Spleen (tissue), 11 donors: ENCODE results near the gene POLR2J. TPM values are rescaled to one million over a fixed set of nuclear protein-coding genes. Genes with fewer than 3 reads are reported as not detected.
A peak's percentile ranks its signal among the peaks of the same experiment; 100 is the strongest.
"Not testable (repeated sequence)": the region's sequence is repeated elsewhere in the genome, so short reads cannot be mapped to it uniquely, and the experiment has no call there.

ENCODE experiments used
- DNase-seq: peaks from one replicate; pipeline ENCODE4 v3.0.0-alpha.2; 2020
- H3K27ac ChIP-seq, 8 donors: fragments of 200-600 bp; sonication (generic) in 7 of 8; 1 replicate in 4 of 8; 2 replicates in 4 of 8; pipeline versions ENCODE4 v1.5.0 to v1.8.0; 2016 to 2021; ENCODE audit warnings: inconsistent platforms in 4 of 8, mild to moderate bottlenecking in 4 of 8, moderate library complexity in 1 of 8
- H3K27me3 ChIP-seq, 7 donors: fragments of 200-600 bp; sonication (generic) in 6 of 7; replicated peaks in 1 of 7; 1 replicate in 4 of 7; 2 replicates in 3 of 7; pipeline versions ENCODE4 v1.5.0 to v1.8.0; 2016 to 2021; ENCODE audit warnings: inconsistent platforms in 3 of 7, mild to moderate bottlenecking in 1 of 7
- H3K36me3 ChIP-seq, 6 donors: fragments of 200-600 bp; sonication (generic) in 5 of 6; 1 replicate in 4 of 6; 2 replicates in 2 of 6; pipeline versions ENCODE4 v1.5.0 to v1.8.0; 2016 to 2021; ENCODE audit warnings: inconsistent platforms in 2 of 6
- H3K4me1 ChIP-seq, 6 donors: fragments of 200-600 bp; sonication (generic) in 5 of 6; 1 replicate in 3 of 6; 2 replicates in 3 of 6; pipeline versions ENCODE4 v1.5.0 to v1.8.0; 2016 to 2021; ENCODE audit warnings: inconsistent platforms in 3 of 6
- H3K4me3 ChIP-seq, 8 donors: fragments of 200-600 bp; sonication (generic) in 7 of 8; 1 replicate in 4 of 8; 2 replicates in 4 of 8; pipeline versions ENCODE4 v1.5.0 to v1.8.0; 2016 to 2021; ENCODE audit warnings: inconsistent platforms in 4 of 8, mild to moderate bottlenecking in 4 of 8, moderate library complexity in 2 of 8
- H3K9me3 ChIP-seq, 8 donors: fragments of 200-600 bp; sonication (generic) in 7 of 8; 1 replicate in 4 of 8; 2 replicates in 4 of 8; pipeline versions ENCODE4 v1.5.0 to v1.8.0; 2016 to 2021; ENCODE audit warnings: inconsistent platforms in 4 of 8
- whole genome bisulfite sequencing, 5 donors: extraction: QIAGEN DNeasy Blood & Tissue Kit in 3 of 5; methylation state at CpG; one replicate each; pipeline versions ENCODE4 v1.1.5 to v1.1.7; 2013 to 2018; 5-methylcytosine and 5-hydroxymethylcytosine counted together
- intact Hi-C: fragments of 100-400 bp; cut with DNase I; formaldehyde crosslinking; loops from one replicate; pipeline ENCODE4 v1.15.0; 2023; ENCODE audit warnings: low total_unique reads
- polyA plus RNA-seq, 3 donors: library from polyadenylated mRNA; stranded (reverse); fragments of 200-250 nt; gene quantifications; one replicate each; pipeline ENCODE4 v1.2.1, GENCODE V29; 2013
- total RNA-seq, 7 donors: library from RNA; depleted of rRNA in 3 of 7; stranded (reverse); fragments of >200 nt in 3 of 7; fragmentation: NEBNext Ultra II Directional in 4 of 7; extraction: Animal tissue kit (Norgen Biotek cat#: 25700) in 4 of 7; gene quantifications; one replicate each; pipeline versions ENCODE4 v1.1.0 to v1.2.1, GENCODE V29; 2016 to 2021
- donor health status: healthy with polysubstance abuse.
- donor health status: DM: no; HTN: no; CAD: no; lungs with moderate emphysema.
- donor health status: DM: no; HTN: no; CAD: no.
- donor health status: Bipolar disorder and iron deficiency.
- donor health status: healthy.
- donor health status: DM: no; HTN: no; CAD: no.
- donor health status: DM: yes; HTN: yes; CAD: no.

POLR2J gene
- total and polyA plus RNA-seq, 10 donors: 8.4 to 98.8 (median 32.2) TPM

DNA sequence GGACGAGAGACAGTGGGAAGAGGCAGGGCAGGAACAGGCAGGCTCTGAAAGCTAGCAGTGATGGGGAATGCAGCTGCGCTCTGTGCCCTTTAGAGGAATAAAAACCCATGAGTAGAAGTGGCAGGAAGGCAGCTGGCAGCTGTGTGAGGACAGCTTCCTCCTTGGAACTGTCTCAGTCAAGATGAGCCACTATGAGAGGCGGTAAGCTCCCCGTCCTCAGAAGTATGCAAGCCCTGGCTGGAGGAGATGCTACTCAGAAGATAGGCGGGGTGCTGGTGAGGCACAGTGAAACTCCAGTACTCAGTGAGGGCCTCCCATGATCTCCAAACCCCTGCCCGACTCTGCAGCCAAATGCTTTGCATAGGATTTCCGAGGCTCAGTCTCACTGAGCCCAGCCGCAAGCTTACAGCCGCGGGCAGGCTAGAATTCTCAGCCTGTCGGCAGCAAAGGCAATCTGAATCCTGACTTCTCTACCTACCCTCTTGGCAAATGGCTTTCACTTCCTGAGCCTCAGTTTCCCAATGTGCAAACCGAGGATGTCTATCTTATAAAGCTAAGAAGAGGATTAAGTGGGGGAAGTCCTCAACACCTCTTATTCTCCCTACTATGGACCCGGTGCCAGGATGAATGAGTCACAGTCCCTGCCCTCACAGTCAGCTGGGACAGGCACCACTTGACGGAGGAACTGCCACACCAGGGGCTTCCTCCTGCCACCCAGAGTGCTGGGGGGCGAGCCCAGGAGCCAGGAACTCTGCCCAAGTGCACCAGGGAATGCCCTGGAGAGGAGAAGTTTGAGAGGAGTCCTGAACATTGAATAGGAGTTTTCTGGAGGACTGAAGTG lies 36.4 kb upstream of the POLR2J start:
- H3K4me1 ChIP-seq, H3K27me3 ChIP-seq, H3K9me3 ChIP-seq, intact Hi-C loops, H3K4me3 ChIP-seq, H3K36me3 ChIP-seq: not testable (repeated sequence)
- DNase-seq: peak; percentile 52
- H3K27ac ChIP-seq: peak overlapping the region in 2 of 8 donors; percentile 46 to 51
- 0 to 14% methylated on average over 2 of the region's 15 CpGs; no CpG with 5 or more reads in 3 of the 5 donors for WGBS, 5 donors

DNA sequence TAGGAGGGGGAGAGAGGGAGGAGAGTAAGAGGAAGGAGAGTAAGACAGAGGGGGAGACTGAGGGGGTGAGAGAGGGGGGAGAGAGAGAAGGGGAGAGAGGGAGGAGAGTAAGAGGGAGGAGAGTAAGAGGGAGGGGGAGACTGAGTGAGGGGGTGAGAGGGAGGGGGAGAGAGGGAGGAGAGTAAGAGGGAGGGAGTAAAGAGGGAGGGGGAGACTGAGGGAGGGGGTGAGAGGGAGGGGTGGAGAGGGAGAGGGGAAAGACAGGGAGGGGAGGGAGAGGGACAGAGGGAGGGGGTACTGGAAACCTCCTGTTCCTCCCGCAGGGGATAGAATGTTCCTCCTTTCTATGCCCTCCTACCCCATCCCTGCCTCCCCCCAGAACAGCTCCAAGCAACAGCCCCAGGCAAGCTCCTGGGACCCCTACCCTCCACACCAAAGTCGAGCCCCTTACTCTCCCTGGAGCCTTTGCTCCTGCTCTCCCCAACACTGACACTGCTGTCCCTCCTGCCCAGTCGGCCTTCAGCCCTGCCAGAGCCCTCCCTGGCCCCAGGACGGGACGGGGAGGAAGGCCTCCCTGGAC lies 34.0 kb upstream of the POLR2J start:
- H3K36me3 ChIP-seq, H3K9me3 ChIP-seq, intact Hi-C loops, H3K27me3 ChIP-seq, H3K4me1 ChIP-seq: not testable (repeated sequence)
- DNase-seq: peak; percentile 62
- Histone ChIP-seq H3K4me3 (peak overlapping the region in 2 of 8 donors; percentile 18 to 53), H3K27ac (peak overlapping the region in 4 of 8 donors; percentile 51 to 84 (median 66))
- 10 to 40% (median 21%) methylated on average over 3 to 5 of the region's 5 CpGs for whole genome bisulfite sequencing, 5 donors

DNA sequence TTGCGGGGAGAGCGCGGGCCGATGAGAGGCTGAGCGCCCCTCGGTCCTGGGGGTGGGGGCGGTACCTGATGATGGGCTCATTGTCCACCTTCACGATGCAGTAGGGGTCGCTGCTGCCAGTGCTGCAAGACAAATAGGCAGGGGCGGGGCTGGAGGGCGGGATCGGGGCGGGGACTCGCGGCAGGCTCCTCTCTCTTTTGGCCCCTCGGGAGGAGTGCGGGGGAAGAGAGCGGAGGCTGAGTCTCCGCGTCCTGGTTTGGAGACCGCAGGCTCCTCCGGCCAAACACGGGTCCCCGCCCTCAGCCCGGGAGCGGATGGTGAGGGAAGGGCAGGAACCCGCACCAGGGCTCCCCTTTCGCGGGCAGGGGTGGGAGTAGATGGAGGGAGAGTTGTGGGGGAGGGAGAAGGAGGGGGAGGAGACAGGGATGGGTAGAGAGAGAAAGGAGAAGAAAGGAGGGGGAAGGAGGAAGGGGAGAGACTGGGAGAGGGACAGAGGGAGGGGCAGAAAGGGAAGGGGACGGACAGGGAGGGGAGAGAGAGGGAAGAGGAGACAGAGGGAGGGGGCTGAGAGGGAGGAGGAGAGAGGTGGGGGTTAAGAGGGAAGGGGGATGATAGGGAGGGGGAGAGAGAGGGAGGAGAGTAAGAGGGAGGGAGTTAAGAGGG lies 33.3 kb upstream of the POLR2J start:
- H3K4me3 ChIP-seq, intact Hi-C loops, H3K36me3 ChIP-seq, DNase-seq, H3K27me3 ChIP-seq, H3K27ac ChIP-seq, H3K9me3 ChIP-seq, H3K4me1 ChIP-seq: not testable (repeated sequence)
- WGBS, 5 donors: no CpG with 5 or more reads among the region's 30 CpGs

DNA sequence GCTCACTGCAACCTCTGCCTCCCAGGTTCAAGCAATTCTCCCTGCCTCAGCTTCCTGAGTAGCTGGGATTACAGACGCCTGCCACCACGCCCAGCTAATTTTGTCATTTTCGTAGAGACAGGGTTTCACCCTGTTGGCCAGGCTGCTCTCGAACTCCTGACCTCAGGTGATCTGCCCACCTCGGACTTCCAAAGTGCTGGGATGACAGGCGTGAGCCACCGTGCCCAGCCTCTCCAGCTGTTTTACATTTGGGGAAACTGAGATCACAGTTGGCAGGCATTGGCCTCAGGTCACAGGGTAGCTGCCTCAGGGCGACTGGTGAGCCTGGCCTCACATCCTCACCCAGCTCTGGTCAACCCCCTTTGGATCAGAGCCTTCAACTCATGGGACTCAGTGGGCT lies 31.9 kb upstream of the POLR2J start:
- H3K27me3 ChIP-seq, H3K4me3 ChIP-seq, H3K4me1 ChIP-seq, H3K27ac ChIP-seq, H3K36me3 ChIP-seq, H3K9me3 ChIP-seq, intact Hi-C loops: not testable (repeated sequence)
- DNase-seq: peak; percentile 45
- 68 to 91% (median 86%) methylated on average over 4 to 6 of the region's 8 CpGs; no CpG with 5 or more reads in 1 of the 5 donors for WGBS, 5 donors

DNA sequence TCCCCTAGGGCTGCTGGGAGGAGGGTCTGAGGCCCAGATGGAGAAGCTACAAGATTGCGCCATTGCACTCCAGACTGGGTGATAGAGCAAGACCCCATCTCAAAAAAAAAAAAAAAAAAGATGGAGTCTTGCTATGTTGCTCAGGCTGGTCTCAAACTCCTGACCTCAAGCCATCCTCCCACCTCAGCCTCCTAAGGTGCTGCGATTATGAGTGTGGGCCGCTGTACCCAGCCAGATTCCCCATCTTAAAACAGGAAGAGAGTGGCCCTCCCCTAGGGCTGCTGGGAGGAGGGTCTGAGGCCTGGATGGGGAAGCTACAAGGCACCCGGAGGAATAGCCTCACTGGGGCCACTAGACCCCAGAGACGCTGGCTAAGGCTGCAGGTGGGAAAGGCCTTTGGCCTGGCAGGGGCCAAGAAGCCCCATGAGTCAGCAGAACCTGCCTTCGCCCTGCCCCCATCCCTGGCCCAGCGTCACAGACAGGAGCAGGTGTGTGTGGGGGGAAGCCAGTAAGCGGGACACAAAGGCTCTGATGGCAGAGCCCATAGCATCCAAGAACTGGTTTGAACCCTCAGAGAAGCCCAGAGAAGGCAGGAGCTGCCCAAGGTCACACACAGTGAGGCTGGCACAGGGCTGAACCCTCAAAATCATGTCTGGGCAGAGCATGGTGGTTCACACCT lies 28.8 kb upstream of the POLR2J start:
- DNase-seq: peak; percentile 12

DNA sequence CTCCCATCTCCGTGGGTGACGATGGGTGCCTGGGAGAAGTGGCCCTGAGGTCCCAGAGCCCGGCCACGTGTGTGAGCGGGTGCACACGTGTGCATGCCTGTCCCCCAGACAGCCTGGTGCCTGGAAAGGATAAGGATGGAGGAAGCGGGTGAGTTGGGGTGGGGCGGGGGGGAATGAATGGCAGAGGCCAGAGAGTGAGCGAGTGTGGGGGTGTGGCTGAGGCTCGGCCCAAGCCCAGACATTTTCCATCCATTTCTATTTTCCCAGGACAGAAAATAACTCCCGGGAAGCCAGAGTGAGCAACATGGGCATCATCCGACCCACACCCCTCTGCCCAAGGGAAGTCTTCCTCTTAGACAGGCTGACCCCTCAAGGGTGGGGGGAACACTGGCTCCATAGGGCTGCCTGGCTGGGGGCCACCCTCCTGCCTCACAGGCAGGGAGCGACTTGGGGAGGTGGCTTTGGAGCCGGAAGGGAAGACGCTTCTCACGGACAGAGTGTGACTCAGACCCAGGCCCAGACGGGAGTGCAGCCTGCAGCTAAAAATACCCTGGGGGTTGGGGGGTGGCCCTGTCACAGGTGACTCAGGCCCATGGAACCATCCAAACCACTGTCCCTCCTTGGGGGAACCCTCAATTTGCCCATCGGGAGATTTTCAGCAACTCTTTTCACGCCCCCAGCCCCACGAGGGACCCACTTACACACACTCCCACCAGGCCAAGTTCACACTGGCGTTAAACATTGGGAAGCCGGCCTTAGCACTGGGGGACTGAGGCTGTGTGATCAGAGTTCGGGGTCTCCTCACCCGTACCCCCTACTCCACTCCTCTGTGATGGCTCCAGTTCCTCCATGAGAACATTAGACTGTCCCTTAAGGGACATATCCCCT lies 26.8 kb upstream of the POLR2J start:
- H3K36me3 ChIP-seq, intact Hi-C loops, H3K27me3 ChIP-seq, H3K9me3 ChIP-seq, H3K27ac ChIP-seq, H3K4me3 ChIP-seq, DNase-seq, H3K4me1 ChIP-seq: not testable (repeated sequence)
- WGBS, 5 donors: 80 to 85% (median 83%) methylated on average over 5 of the region's 24 CpGs; no CpG with 5 or more reads in 2 of the 5 donors

More for the DNA sequence above, 28.8 kb upstream of the POLR2J start:
- H3K9me3 ChIP-seq, H3K4me3 ChIP-seq, intact Hi-C loops, H3K27ac ChIP-seq, H3K27me3 ChIP-seq, H3K4me1 ChIP-seq, H3K36me3 ChIP-seq: not testable (repeated sequence)
- 49 to 73% (median 54%) methylated on average over 2 of the region's 8 CpGs; no CpG with 5 or more reads in 1 of the 5 donors for WGBS, 5 donors

DNA sequence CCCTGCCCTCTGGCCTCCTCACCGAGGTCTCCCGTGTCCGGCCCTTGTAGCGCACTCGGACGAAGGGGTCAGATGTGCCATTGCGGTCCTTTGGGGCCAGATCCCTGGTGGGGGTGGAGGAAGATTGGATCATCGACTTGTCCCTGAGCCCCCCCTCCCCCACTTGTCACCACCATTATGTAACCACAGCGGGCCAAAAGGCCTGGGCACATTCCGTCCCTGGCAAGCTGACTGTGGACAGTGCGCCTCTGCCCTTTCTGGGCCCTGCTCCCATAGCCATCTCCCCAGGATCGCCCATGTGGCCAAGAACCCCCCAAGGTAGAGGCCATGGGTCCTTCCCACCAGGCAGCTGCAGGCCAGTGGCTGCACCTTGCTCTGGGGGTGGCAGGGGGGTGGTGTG lies 24.4 kb upstream of the POLR2J start:
- H3K36me3 ChIP-seq: not testable (repeated sequence)

DNA sequence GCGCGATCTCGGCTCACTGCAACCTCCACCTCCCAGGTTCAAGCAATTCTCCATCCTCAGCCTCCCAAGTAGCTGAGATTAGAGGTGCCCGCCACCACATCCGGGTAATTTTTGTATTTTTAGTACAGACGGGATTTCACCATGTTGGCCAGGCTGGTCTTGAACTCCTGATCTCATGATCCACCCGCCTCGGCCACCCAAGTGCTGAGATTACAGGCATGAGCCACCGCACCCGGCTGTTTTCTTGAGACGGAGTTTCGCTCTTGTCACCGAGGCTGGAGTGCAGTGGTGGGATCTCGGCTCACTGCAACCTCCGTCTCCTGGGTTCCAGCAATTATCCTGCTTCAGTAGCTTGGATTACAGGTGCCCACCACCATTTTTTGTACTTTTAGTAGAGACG lies 19.6 kb upstream of the POLR2J start:
- H3K4me1 ChIP-seq, H3K27ac ChIP-seq, H3K36me3 ChIP-seq, H3K4me3 ChIP-seq, DNase-seq, intact Hi-C loops, H3K27me3 ChIP-seq, H3K9me3 ChIP-seq: not testable (repeated sequence)
- WGBS, 5 donors: 90 to 98% (median 92%) methylated on average over 11 to 15 of the region's 16 CpGs

More for the DNA sequence above, 24.4 kb upstream of the POLR2J start:
- H3K27ac ChIP-seq, DNase-seq, H3K9me3 ChIP-seq, intact Hi-C loops, H3K4me1 ChIP-seq, H3K27me3 ChIP-seq, H3K4me3 ChIP-seq: not testable (repeated sequence)
- no CpG with 5 or more reads among the region's 12 CpGs for WGBS, 5 donors

DNA sequence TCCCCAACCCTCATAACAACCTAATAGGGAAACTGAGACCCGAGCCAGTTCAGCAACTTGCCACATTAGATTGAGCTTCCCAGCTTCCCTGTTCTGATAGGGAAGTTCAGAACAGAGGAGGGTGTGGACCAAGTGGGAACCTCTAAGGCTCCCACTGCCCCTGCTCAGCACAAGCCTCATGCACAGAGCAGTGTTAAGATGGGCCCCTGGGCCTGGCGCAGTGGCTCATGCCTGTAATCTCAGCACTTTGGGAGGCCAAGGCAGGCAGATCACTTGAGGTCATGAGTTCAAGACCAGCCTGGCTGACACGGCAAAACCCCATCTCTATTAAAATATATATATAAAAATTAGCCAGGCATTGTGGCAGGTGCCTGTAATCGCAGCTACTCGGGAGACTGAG lies 18.6 kb upstream of the POLR2J start:
- H3K4me3 ChIP-seq, intact Hi-C loops, H3K4me1 ChIP-seq, H3K27me3 ChIP-seq, H3K9me3 ChIP-seq, H3K27ac ChIP-seq, H3K36me3 ChIP-seq: not testable (repeated sequence)
- DNase-seq: peak; percentile 46
- WGBS, 5 donors: 57 to 100% (median 83%) methylated on average over 1 of the region's 5 CpGs

DNA sequence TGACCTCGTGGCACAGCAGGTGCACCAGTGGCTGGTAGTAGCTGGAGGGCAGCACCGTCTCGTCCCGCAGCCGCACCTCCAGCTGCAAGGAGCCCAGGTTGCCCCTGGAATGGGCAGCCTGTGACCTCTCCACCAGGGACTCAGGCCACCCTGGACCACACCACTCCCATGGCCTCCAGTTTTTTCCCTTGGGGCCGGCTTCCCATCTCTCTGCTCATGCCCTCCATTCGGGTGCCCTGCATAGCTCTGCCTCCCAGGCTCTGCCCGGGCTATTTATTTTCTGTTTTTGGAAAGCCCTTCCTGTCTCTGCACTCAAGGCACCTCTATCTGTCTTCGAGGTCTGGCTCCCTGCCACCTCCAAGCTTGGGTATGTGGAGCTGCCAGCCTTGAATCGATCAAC lies 18.1 kb upstream of the POLR2J start:
- H3K9me3 ChIP-seq, H3K4me1 ChIP-seq, H3K4me3 ChIP-seq, H3K27ac ChIP-seq, H3K36me3 ChIP-seq, intact Hi-C loops, H3K27me3 ChIP-seq: not testable (repeated sequence)
- WGBS, 5 donors: 71 to 90% (median 78%) methylated on average over 3 of the region's 10 CpGs
- DNase-seq: peak; percentile 19
